B cell (primary cell): ENCODE results near the gene TNFAIP2.

Source experiments
- CTCF ChIP-seq: fragments of 200-600 bp; IDR thresholded peaks from one replicate; pipeline ENCODE4 v1.8.0; 2022; ENCODE audit warnings: antibody characterized with exemption, mild to moderate bottlenecking
- EZH2 ChIP-seq: IDR thresholded peaks from 2 replicates; pipeline ENCODE4 v1.6.1; 2012; ENCODE audit warnings: borderline replicate concordance, low read depth, mild to moderate bottlenecking, moderate library complexity, low read length; ENCODE audit not compliant: insufficient read depth, poor library complexity, severe bottlenecking

- TF ChIP-seq CTCF (peak; percentile 83), EZH2 (no peak)
Observed at GRCh38 chr14:103091041-103091882, 32.0 kb upstream of the TNFAIP2 start.
